ENCODE results near the gene TRAPPC8. TPM values are rescaled to one million over a fixed set of nuclear protein-coding genes. Genes with fewer than 3 reads are reported as not detected.

Gene TRAPPC8, protein sequence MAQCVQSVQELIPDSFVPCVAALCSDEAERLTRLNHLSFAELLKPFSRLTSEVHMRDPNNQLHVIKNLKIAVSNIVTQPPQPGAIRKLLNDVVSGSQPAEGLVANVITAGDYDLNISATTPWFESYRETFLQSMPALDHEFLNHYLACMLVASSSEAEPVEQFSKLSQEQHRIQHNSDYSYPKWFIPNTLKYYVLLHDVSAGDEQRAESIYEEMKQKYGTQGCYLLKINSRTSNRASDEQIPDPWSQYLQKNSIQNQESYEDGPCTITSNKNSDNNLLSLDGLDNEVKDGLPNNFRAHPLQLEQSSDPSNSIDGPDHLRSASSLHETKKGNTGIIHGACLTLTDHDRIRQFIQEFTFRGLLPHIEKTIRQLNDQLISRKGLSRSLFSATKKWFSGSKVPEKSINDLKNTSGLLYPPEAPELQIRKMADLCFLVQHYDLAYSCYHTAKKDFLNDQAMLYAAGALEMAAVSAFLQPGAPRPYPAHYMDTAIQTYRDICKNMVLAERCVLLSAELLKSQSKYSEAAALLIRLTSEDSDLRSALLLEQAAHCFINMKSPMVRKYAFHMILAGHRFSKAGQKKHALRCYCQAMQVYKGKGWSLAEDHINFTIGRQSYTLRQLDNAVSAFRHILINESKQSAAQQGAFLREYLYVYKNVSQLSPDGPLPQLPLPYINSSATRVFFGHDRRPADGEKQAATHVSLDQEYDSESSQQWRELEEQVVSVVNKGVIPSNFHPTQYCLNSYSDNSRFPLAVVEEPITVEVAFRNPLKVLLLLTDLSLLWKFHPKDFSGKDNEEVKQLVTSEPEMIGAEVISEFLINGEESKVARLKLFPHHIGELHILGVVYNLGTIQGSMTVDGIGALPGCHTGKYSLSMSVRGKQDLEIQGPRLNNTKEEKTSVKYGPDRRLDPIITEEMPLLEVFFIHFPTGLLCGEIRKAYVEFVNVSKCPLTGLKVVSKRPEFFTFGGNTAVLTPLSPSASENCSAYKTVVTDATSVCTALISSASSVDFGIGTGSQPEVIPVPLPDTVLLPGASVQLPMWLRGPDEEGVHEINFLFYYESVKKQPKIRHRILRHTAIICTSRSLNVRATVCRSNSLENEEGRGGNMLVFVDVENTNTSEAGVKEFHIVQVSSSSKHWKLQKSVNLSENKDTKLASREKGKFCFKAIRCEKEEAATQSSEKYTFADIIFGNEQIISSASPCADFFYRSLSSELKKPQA (N-terminal part only)
- total RNA-seq = 10 to 100 TPM; 27.0 to 45.4 TPM

DNA sequence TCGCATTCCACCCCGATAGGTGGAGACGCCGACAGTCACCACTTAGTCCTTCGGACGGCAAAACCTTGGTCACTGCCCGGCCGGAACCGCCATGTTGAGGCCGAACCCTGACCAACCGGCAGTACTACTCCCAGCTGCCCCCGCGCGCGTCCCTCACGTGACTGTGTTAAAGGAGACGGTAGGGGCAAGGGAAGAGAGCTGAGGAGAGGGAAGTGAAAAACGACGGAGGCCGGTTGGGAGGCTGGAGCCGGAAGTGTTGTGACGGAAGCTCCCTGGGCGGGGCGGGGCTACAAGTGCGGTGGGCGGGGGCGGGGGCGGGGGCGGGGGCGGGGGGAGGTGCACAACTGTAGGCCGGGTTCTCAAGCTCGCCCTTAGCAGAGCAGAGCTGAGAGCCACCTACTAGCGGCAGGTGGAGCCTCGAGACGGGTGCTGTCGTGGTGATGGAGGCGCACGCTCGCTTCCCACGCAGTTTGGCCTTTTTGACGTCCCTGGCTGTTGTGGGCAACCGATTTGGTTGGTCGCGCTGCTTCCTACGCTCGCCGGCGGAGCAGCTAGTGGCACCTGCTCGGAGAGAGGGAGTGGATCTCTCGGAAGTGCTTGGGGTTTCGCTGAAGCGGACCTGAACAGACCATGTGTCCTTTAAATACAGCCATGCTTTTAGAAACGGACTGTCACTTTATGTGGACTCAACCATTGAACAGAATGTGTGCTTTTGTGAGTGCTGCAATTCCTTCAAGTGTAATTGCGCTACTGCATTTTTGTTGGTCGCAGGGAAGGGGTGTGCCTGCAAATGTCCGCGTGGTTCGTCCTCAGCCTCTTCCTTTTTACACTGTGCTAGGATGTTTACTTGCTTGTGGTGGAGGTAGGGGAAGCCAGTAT lies at the start of gene TRAPPC8:
Gene TRAPPC8, minus strand, starts transcription at position 130 of the 879 bp plus-strand sequence. CDS start 364 bp downstream, outside the sequence.
- H3K36me3 ChIP-seq = no peaks in the 10 kb centered on the region
- H3K27me3 ChIP-seq (replicated peaks; ENCODE audit: insufficient read depth) = no peaks in the 10 kb centered on the region
- H3K9me3 ChIP-seq = no peaks in the 10 kb centered on the region
- peak within 1 kb of the TSS; percentile 76 to 89 for H3K4me3 ChIP-seq
- WGBS = under 1% methylated on average over 57 of the region's 58 CpGs
- peak; percentile 48 for TF ChIP-seq POLR2A (IDR thresholded peaks at IDR 0.05)
- peak in 1 of 4 experiments; percentile 10 for TF ChIP-seq CTCF (IDR thresholded peaks at IDR 0.05)
- TF ChIP-seq POLR2AphosphoS5 (IDR thresholded peaks at IDR 0.05) = peak; percentile 95
- intact Hi-C loops (cut with DNase I) = loop anchor here (5.0 kb wide), 1 partner anchor 149 kb away; the partner anchor contains the start of gene RNF138
- peaks cover 3% of the 10 kb centered on the region for H3K4me1 ChIP-seq (replicated peaks)
- peak within 1 kb of the TSS; percentile 83 to 91 for H3K27ac ChIP-seq
- DNase-seq (ENCODE audit: low spot score) = peak; percentile 99

DNA sequence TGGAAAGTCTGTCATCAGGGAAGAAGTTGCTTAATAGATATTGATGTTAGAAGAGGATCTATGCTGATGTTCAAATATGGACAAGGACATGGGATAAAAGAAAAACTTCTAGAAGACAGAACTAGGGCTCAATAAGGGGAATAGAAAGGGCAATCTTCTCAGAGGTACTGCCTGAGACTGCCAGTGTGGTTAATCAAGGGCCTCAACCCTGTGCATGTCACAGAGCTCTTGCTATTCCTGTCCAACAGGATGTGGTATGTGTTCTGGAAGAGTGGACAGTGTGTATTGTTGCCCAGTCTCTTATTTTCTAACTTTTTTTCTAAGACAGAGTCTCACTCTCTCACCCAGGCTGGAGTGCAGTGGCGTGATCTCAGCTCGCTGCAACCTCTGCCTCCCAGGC lies 47.9 kb upstream of the TRAPPC8 start:
- TF ChIP-seq POLR2A (IDR thresholded peaks at IDR 0.05) = no peak
- TF ChIP-seq POLR2AphosphoS5 (IDR thresholded peaks at IDR 0.05) = no peak
- TF ChIP-seq CTCF (IDR thresholded peaks at IDR 0.05) = no peak
- Histone ChIP-seq H3K36me3 (no peaks in the 10 kb centered on the region), H3K4me3 (no peak overlapping the region), H3K4me1 (replicated peaks) (no peaks in the 10 kb centered on the region), H3K9me3 (no peaks in the 10 kb centered on the region), H3K27me3 (replicated peaks; ENCODE audit: insufficient read depth) (no peaks in the 10 kb centered on the region), H3K27ac (no peak overlapping the region)
- DNase-seq (ENCODE audit: low spot score) = no peak
- intact Hi-C loops (cut with DNase I) = no loop called here
- 93% methylated on average over 2 of the region's 2 CpGs for WGBS

GRCh38 chr18:31983976-31984375 lies 41.0 kb upstream of the TRAPPC8 start:
- H3K4me3 ChIP-seq = no peak overlapping the region
- WGBS = 62% methylated on average over 5 of the region's 5 CpGs
- no peaks in the 10 kb centered on the region for H3K4me1 ChIP-seq (replicated peaks)

More at GRCh38 chr18:31983976-31984375, 41.0 kb upstream of the TRAPPC8 start:
- no peaks in the 10 kb centered on the region for H3K9me3 ChIP-seq
- no peak for DNase-seq (ENCODE audit: low spot score)
- TF ChIP-seq POLR2AphosphoS5 (IDR thresholded peaks at IDR 0.05) (no peak), POLR2A (IDR thresholded peaks at IDR 0.05) (no peak), CTCF (IDR thresholded peaks at IDR 0.05) (no peak)
- H3K36me3 ChIP-seq = no peaks in the 10 kb centered on the region
- intact Hi-C loops (cut with DNase I) = no loop called here
- no peak overlapping the region for H3K27ac ChIP-seq
- H3K27me3 ChIP-seq (replicated peaks; ENCODE audit: insufficient read depth) = no peaks in the 10 kb centered on the region

Measured in prostate gland (tissue), 2 donors.